Measurements from ENCODE around the gene MCTP2. TPM values are rescaled to one million over a fixed set of nuclear protein-coding genes. Genes with fewer than 3 reads are reported as not detected.

Gene MCTP2
- total RNA-seq, 1 experiment from 2014 or later = 0.15 TPM

GRCh38 chr15:94443186-94443585, 211.8 kb downstream of the MCTP2 start:
- no TSS peak for BruUV-seq (replicated peaks)
- CTCF ChIA-PET = no interaction called here
- Histone ChIP-seq H3K9me3 (ENCODE audit: control insufficient read depth, insufficient read depth, low read depth, low read length) (no peaks in the 10 kb centered on the region), H3K4me3 (ENCODE audit: low read depth in 2 of 2, low read length in 2 of 2) (no peak overlapping the region), H3K27me3 (ENCODE audit: control insufficient read depth, insufficient read depth, low read length) (no peaks in the 10 kb centered on the region), H3K36me3 (ENCODE audit: control insufficient read depth, insufficient read depth, low read length) (no peaks in the 10 kb centered on the region), H3K4me1 (ENCODE audit: control insufficient read depth, insufficient read depth, low read length) (no peaks in the 10 kb centered on the region), H3K27ac (ENCODE audit: low read length) (no peak overlapping the region)
- intact Hi-C loops (cut with micrococcal nuclease; ENCODE audit: unreplicated experiment) = no loop called here
- ATAC-seq (no peak), DNase-seq (ENCODE audit: low read depth, low spot score) (no peak)
- in situ Hi-C loops (cut with HindIII; ENCODE audit: low pct_unique_long_range_greater_than_20kb, low sequenced_read_pairs) = no loop called here
- TF ChIP-seq SIN3A (IDR thresholded peaks at IDR 0.05; ENCODE audit: borderline replicate concordance, insufficient read depth, low read depth, low read length) = no peak
- TF ChIP-seq CTCF (IDR thresholded peaks at IDR 0.05) = no peak
- no peak for TF ChIP-seq POLR2AphosphoS5 (IDR thresholded peaks at IDR 0.05; ENCODE audit: low read depth, low read length)
- no peak for TF ChIP-seq REST (IDR thresholded peaks at IDR 0.05; ENCODE audit: insufficient read depth in 1 of 2, low read depth in 2 of 2, low read length in 1 of 2)
- no peak for TF ChIP-seq TCF7L2 (IDR thresholded peaks at IDR 0.05; ENCODE audit: low read depth, low read length)
- POLR2A ChIA-PET = no interaction called here

- no peak for ATAC-seq
- in situ Hi-C loops (cut with HindIII; ENCODE audit: low pct_unique_long_range_greater_than_20kb, low sequenced_read_pairs) (no loop called here), intact Hi-C loops (cut with micrococcal nuclease; ENCODE audit: unreplicated experiment) (no loop called here)
- BruUV-seq (replicated peaks) = no TSS peak
- ChIA-PET CTCF (no interaction called here), POLR2A (no interaction called here)
- H3K36me3 ChIP-seq (ENCODE audit: control insufficient read depth, insufficient read depth, low read length) = no peaks in the 10 kb centered on the region
- H3K4me3 ChIP-seq (ENCODE audit: low read depth in 2 of 2, low read length in 2 of 2) = no peak overlapping the region
- H3K27ac ChIP-seq (ENCODE audit: low read length) = no peak overlapping the region
- H3K9me3 ChIP-seq (ENCODE audit: control insufficient read depth, insufficient read depth, low read depth, low read length) = no peaks in the 10 kb centered on the region
- H3K4me1 ChIP-seq (ENCODE audit: control insufficient read depth, insufficient read depth, low read length) = no peaks in the 10 kb centered on the region
- H3K27me3 ChIP-seq (ENCODE audit: control insufficient read depth, insufficient read depth, low read length) = no peaks in the 10 kb centered on the region
- TF ChIP-seq CTCF (IDR thresholded peaks at IDR 0.05) (no peak), SIN3A (IDR thresholded peaks at IDR 0.05; ENCODE audit: borderline replicate concordance, insufficient read depth, low read depth, low read length) (no peak), REST (IDR thresholded peaks at IDR 0.05; ENCODE audit: insufficient read depth in 1 of 2, low read depth in 2 of 2, low read length in 1 of 2) (no peak), POLR2AphosphoS5 (IDR thresholded peaks at IDR 0.05; ENCODE audit: low read depth, low read length) (no peak), TCF7L2 (IDR thresholded peaks at IDR 0.05; ENCODE audit: low read depth, low read length) (no peak)
- no peak for DNase-seq (ENCODE audit: low read depth, low spot score)
Measured at GRCh38 chr15:94445566-94446160, 214.3 kb downstream of the MCTP2 start.

Data from Panc1 (cell line).